Measurements from ENCODE around the gene CBY3. TPM values are rescaled to one million over a fixed set of nuclear protein-coding genes. Genes with fewer than 3 reads are reported as not detected.
"Not testable (repeated sequence)": the region's sequence is repeated elsewhere in the genome, so short reads cannot be mapped to it uniquely, and the experiment has no call there.

The CBY3 gene
- total RNA-seq, 3 donors from 2014 or later: 0.51 to 0.53 TPM; not detected in 1

GRCh38 chr5:179696603-179697002, 15.8 kb upstream of the CBY3 start:
- no peaks in the 10 kb centered on the region for H3K27me3 Mint-ChIP-seq (ENCODE audit: low read depth)
- H3K4me1 Mint-ChIP-seq (ENCODE audit: low read depth): peaks cover 21% of the 10 kb centered on the region
- H3K36me3 Mint-ChIP-seq (ENCODE audit: insufficient read depth): peaks cover 10% of the 10 kb centered on the region
- DNase-seq: no peak
- peak overlapping the region; percentile 98 for H3K4me3 Mint-ChIP-seq
- ATAC-seq: no peak
- no peaks in the 10 kb centered on the region for H3K9me3 Mint-ChIP-seq

GRCh38 chr5:179694561-179694960, 13.7 kb upstream of the CBY3 start:
- Mint-ChIP-seq H3K36me3 (ENCODE audit: insufficient read depth) (no peaks in the 10 kb centered on the region), H3K9me3 (no peaks in the 10 kb centered on the region), H3K4me1 (ENCODE audit: low read depth) (peaks cover 12% of the 10 kb centered on the region), H3K27me3 (ENCODE audit: low read depth) (no peaks in the 10 kb centered on the region), H3K4me3 (no peak overlapping the region)
- DNase-seq (no peak), ATAC-seq (no peak)

GRCh38 chr5:179689212-179689611, 8.4 kb upstream of the CBY3 start:
- not testable (repeated sequence) for H3K4me3 Mint-ChIP-seq; H3K36me3 Mint-ChIP-seq (ENCODE audit: insufficient read depth); DNase-seq; H3K4me1 Mint-ChIP-seq (ENCODE audit: low read depth); H3K9me3 Mint-ChIP-seq; H3K27me3 Mint-ChIP-seq (ENCODE audit: low read depth); ATAC-seq

GRCh38 chr5:179680014-179680779, 637 bp downstream of the CBY3 start:
- ATAC-seq (no peak), DNase-seq (no peak)
- Mint-ChIP-seq H3K27me3 (ENCODE audit: low read depth) (no peaks in the 10 kb centered on the region), H3K9me3 (no peaks in the 10 kb centered on the region), H3K4me1 (ENCODE audit: low read depth) (peaks cover 25% of the 10 kb centered on the region), H3K36me3 (ENCODE audit: insufficient read depth) (peaks cover 4% of the 10 kb centered on the region), H3K4me3 (peak overlapping the region; percentile 68)

- no peaks in the 10 kb centered on the region for H3K9me3 Mint-ChIP-seq
- ATAC-seq (peak; percentile 25 to 34), DNase-seq (peak; percentile 59)
- peaks cover 25% of the 10 kb centered on the region for H3K4me1 Mint-ChIP-seq (ENCODE audit: low read depth)
- peak overlapping the region; percentile 93 for H3K4me3 Mint-ChIP-seq
- no peaks in the 10 kb centered on the region for H3K27me3 Mint-ChIP-seq (ENCODE audit: low read depth)
- peaks cover 4% of the 10 kb centered on the region for H3K36me3 Mint-ChIP-seq (ENCODE audit: insufficient read depth)
These were observed 1.7 kb downstream of the CBY3 start for GRCh38 chr5:179679014-179679674.

GRCh38 chr5:179678223-179679013, 2.4 kb downstream of the CBY3 start:
- Mint-ChIP-seq H3K9me3 (no peaks in the 10 kb centered on the region), H3K4me3 (peak overlapping the region; percentile 93), H3K4me1 (ENCODE audit: low read depth) (peaks cover 25% of the 10 kb centered on the region), H3K36me3 (ENCODE audit: insufficient read depth) (peaks cover 4% of the 10 kb centered on the region), H3K27me3 (ENCODE audit: low read depth) (no peaks in the 10 kb centered on the region)
- ATAC-seq (peak; percentile 93), DNase-seq (peak; percentile 90)

- Mint-ChIP-seq H3K27me3 (ENCODE audit: low read depth) (no peaks in the 10 kb centered on the region), H3K4me3 (no peak overlapping the region), H3K9me3 (no peaks in the 10 kb centered on the region), H3K4me1 (ENCODE audit: low read depth) (no peaks in the 10 kb centered on the region), H3K36me3 (ENCODE audit: insufficient read depth) (no peaks in the 10 kb centered on the region)
- ATAC-seq (peak; percentile 51 to 59), DNase-seq (peak; percentile 38)
These were observed 12.4 kb downstream of the CBY3 start for GRCh38 chr5:179668391-179668790.

GRCh38 chr5:179661647-179662046, 19.2 kb downstream of the CBY3 start:
- H3K9me3 Mint-ChIP-seq; H3K36me3 Mint-ChIP-seq (ENCODE audit: insufficient read depth); ATAC-seq; H3K4me3 Mint-ChIP-seq; DNase-seq; H3K27me3 Mint-ChIP-seq (ENCODE audit: low read depth); H3K4me1 Mint-ChIP-seq (ENCODE audit: low read depth): not testable (repeated sequence)

GRCh38 chr5:179658179-179658856, 22.5 kb downstream of the CBY3 start:
- ATAC-seq: peak in 1 of 2 donors; percentile 73

GRCh38 chr5:179657302-179658178, 23.3 kb downstream of the CBY3 start:
- not testable (repeated sequence) for H3K4me1 Mint-ChIP-seq (ENCODE audit: low read depth); H3K36me3 Mint-ChIP-seq (ENCODE audit: insufficient read depth); H3K9me3 Mint-ChIP-seq; H3K27me3 Mint-ChIP-seq (ENCODE audit: low read depth); DNase-seq
- peak; percentile 97 for ATAC-seq
- H3K4me3 Mint-ChIP-seq: peak overlapping the region; percentile 80

More at GRCh38 chr5:179658179-179658856, 22.5 kb downstream of the CBY3 start:
- H3K9me3 Mint-ChIP-seq; H3K36me3 Mint-ChIP-seq (ENCODE audit: insufficient read depth); DNase-seq; H3K27me3 Mint-ChIP-seq (ENCODE audit: low read depth); H3K4me1 Mint-ChIP-seq (ENCODE audit: low read depth): not testable (repeated sequence)
- H3K4me3 Mint-ChIP-seq: peak overlapping the region; percentile 80

GRCh38 chr5:179653135-179653534, 27.7 kb downstream of the CBY3 start:
- ATAC-seq; H3K9me3 Mint-ChIP-seq; H3K4me3 Mint-ChIP-seq; H3K36me3 Mint-ChIP-seq (ENCODE audit: insufficient read depth); H3K4me1 Mint-ChIP-seq (ENCODE audit: low read depth); H3K27me3 Mint-ChIP-seq (ENCODE audit: low read depth); DNase-seq: not testable (repeated sequence)

- DNase-seq; H3K4me3 Mint-ChIP-seq; H3K36me3 Mint-ChIP-seq (ENCODE audit: insufficient read depth); H3K4me1 Mint-ChIP-seq (ENCODE audit: low read depth); H3K9me3 Mint-ChIP-seq; H3K27me3 Mint-ChIP-seq (ENCODE audit: low read depth); ATAC-seq: not testable (repeated sequence)
These were observed 30.6 kb downstream of the CBY3 start for GRCh38 chr5:179650245-179650644.

- not testable (repeated sequence) for H3K36me3 Mint-ChIP-seq (ENCODE audit: insufficient read depth); ATAC-seq; H3K27me3 Mint-ChIP-seq (ENCODE audit: low read depth)
These were observed 31.6 kb downstream of the CBY3 start for GRCh38 chr5:179649166-179649703.

More at GRCh38 chr5:179649166-179649703, 31.6 kb downstream of the CBY3 start:
- H3K9me3 Mint-ChIP-seq; H3K4me1 Mint-ChIP-seq (ENCODE audit: low read depth); H3K4me3 Mint-ChIP-seq; DNase-seq: not testable (repeated sequence)

Measured in activated T-cell treated with anti-CD3 and anti-CD28 coated beads, Interleukin-2, amount 50 U/mL, for 4 hours (primary cell).